ENCODE measurements around the gene SS18L1.

DNA sequence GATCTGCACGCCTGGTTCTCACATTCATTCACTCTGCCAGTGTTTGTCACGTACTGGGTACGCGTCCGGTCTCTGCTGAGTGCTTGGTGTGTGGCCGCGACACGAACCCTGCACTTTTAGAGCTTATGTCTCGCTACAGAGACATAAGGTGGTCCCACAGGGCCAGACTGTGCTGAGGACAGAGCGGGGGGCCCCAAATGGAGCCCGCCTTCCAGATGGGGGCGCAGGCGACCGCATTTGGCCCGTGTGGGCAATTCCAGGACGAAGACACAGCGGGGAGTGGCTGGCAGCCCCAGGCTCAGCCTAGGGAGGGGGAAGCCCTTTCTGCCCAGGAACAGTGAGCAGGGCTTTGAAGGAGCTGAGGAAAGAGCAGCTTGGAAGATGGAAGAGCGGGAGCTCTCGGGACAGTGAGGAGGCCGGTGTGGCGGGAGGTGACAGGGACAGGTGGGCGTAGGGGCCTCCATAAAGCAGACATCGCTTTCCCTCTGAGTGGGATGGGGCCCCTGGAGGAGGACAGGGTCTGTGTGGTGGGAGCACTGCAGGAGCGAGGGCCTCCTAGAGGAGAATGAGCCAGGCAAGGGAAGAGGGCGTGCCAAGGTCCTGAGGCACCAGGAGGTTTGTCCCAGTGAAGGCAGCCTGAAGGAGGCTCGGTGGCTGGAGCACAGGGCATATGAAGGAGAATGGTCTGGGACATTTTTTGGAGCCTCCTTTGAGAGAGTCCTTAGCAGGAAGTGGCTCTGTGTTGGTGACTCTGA lies 31.5 kb downstream of the SS18L1 start:
- TF ChIP-seq, protein P1, sequence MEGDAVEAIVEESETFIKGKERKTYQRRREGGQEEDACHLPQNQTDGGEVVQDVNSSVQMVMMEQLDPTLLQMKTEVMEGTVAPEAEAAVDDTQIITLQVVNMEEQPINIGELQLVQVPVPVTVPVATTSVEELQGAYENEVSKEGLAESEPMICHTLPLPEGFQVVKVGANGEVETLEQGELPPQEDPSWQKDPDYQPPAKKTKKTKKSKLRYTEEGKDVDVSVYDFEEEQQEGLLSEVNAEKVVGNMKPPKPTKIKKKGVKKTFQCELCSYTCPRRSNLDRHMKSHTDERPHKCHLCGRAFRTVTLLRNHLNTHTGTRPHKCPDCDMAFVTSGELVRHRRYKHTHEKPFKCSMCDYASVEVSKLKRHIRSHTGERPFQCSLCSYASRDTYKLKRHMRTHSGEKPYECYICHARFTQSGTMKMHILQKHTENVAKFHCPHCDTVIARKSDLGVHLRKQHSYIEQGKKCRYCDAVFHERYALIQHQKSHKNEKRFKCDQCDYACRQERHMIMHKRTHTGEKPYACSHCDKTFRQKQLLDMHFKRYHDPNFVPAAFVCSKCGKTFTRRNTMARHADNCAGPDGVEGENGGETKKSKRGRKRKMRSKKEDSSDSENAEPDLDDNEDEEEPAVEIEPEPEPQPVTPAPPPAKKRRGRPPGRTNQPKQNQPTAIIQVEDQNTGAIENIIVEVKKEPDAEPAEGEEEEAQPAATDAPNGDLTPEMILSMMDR (IDR thresholded peaks at IDR 0.05) = no peak
- no peak for TF ChIP-seq POLR2A (IDR thresholded peaks at IDR 0.05)
